Measurements from ENCODE around the gene CYP51A1.
"Not testable (repeated sequence)": the region's sequence is repeated elsewhere in the genome, so short reads cannot be mapped to it uniquely, and the experiment has no call there.

CYP51A1 gene

DNA sequence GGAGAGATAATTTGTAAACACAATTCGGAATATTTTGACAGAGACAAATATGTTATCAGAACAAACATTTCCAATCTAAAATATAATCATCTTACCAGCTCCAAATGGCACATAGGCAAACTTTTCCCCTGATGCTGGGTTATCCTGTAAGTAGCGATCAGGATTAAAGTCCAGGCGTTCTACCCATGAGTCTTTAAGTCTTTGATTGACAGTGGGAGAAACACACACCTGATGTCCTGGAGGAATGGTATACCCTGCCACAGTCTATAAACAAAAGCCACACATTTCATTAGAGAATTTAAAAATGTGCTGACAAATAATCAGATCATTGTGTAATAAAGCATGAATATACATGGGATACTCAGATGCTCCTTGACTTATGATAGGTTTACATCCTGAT, 17.3 kb downstream of the CYP51A1 start:
- H3K27ac ChIP-seq (ENCODE audit: low read length) = no peak overlapping the region
- H3K27me3 ChIP-seq (ENCODE audit: low read depth, low read length) = no peaks in the 10 kb centered on the region
- no peak overlapping the region for H3K4me2 ChIP-seq (ENCODE audit: low read length)
- no peak for TF ChIP-seq EZH2phosphoT487 (IDR thresholded peaks at IDR 0.05; ENCODE audit: low read depth)
- TF ChIP-seq, protein P1, sequence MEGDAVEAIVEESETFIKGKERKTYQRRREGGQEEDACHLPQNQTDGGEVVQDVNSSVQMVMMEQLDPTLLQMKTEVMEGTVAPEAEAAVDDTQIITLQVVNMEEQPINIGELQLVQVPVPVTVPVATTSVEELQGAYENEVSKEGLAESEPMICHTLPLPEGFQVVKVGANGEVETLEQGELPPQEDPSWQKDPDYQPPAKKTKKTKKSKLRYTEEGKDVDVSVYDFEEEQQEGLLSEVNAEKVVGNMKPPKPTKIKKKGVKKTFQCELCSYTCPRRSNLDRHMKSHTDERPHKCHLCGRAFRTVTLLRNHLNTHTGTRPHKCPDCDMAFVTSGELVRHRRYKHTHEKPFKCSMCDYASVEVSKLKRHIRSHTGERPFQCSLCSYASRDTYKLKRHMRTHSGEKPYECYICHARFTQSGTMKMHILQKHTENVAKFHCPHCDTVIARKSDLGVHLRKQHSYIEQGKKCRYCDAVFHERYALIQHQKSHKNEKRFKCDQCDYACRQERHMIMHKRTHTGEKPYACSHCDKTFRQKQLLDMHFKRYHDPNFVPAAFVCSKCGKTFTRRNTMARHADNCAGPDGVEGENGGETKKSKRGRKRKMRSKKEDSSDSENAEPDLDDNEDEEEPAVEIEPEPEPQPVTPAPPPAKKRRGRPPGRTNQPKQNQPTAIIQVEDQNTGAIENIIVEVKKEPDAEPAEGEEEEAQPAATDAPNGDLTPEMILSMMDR (IDR thresholded peaks at IDR 0.05; ENCODE audit: low read depth, low read length) = no peak
- peaks cover 62% of the 10 kb centered on the region for H4K20me1 ChIP-seq (ENCODE audit: insufficient read depth, low read length)
- H3K9me3 ChIP-seq (ENCODE audit: insufficient read depth, low read length) = no peaks in the 10 kb centered on the region
- no peak overlapping the region for H3K9ac ChIP-seq (ENCODE audit: low read length)
- peaks cover 74% of the 10 kb centered on the region for H3K79me2 ChIP-seq (ENCODE audit: low read length)
- no peaks in the 10 kb centered on the region for H3K4me1 ChIP-seq (ENCODE audit: low read length)
- no peak overlapping the region for H2AFZ ChIP-seq (ENCODE audit: low read depth, low read length)
- no peak overlapping the region for H3K4me3 ChIP-seq (ENCODE audit: low read length)
- H3K36me3 ChIP-seq (replicated peaks; ENCODE audit: low read depth, low read length) = peaks cover 76% of the 10 kb centered on the region

- no peak overlapping the region for H3K9ac ChIP-seq (ENCODE audit: low read length)
- peaks cover 54% of the 10 kb centered on the region for H4K20me1 ChIP-seq (ENCODE audit: insufficient read depth, low read length)
- H3K4me3 ChIP-seq (ENCODE audit: low read length) = no peak overlapping the region
- H3K4me2 ChIP-seq (ENCODE audit: low read length) = no peak overlapping the region
- H3K9me3 ChIP-seq (ENCODE audit: insufficient read depth, low read length) = no peaks in the 10 kb centered on the region
- TF ChIP-seq, protein P1 (IDR thresholded peaks at IDR 0.05; ENCODE audit: low read depth, low read length) = no peak
- no peak for TF ChIP-seq EZH2phosphoT487 (IDR thresholded peaks at IDR 0.05; ENCODE audit: low read depth)
- peaks cover 76% of the 10 kb centered on the region for H3K36me3 ChIP-seq (replicated peaks; ENCODE audit: low read depth, low read length)
- no peak overlapping the region for H2AFZ ChIP-seq (ENCODE audit: low read depth, low read length)
- no peak overlapping the region for H3K27ac ChIP-seq (ENCODE audit: low read length)
- H3K79me2 ChIP-seq (ENCODE audit: low read length) = peaks cover 63% of the 10 kb centered on the region
- no peaks in the 10 kb centered on the region for H3K4me1 ChIP-seq (ENCODE audit: low read length)
- no peaks in the 10 kb centered on the region for H3K27me3 ChIP-seq (ENCODE audit: low read depth, low read length)
These were observed 18.5 kb downstream of the CYP51A1 start for GRCh38 chr7:92115821-92116220.

- H3K79me2 ChIP-seq (ENCODE audit: low read length) = peaks cover 20% of the 10 kb centered on the region
- no peak overlapping the region for H3K27ac ChIP-seq (ENCODE audit: low read length)
- peaks cover 22% of the 10 kb centered on the region for H4K20me1 ChIP-seq (ENCODE audit: insufficient read depth, low read length)
- no peaks in the 10 kb centered on the region for H3K27me3 ChIP-seq (ENCODE audit: low read depth, low read length)
- no peaks in the 10 kb centered on the region for H3K9me3 ChIP-seq (ENCODE audit: insufficient read depth, low read length)
- H2AFZ ChIP-seq (ENCODE audit: low read depth, low read length) = no peak overlapping the region
- H3K4me1 ChIP-seq (ENCODE audit: low read length) = no peaks in the 10 kb centered on the region
- peaks cover 61% of the 10 kb centered on the region for H3K36me3 ChIP-seq (replicated peaks; ENCODE audit: low read depth, low read length)
- TF ChIP-seq EZH2phosphoT487 (IDR thresholded peaks at IDR 0.05; ENCODE audit: low read depth) = no peak
- TF ChIP-seq, protein P1 (IDR thresholded peaks at IDR 0.05; ENCODE audit: low read depth, low read length) = no peak
- no peak overlapping the region for H3K9ac ChIP-seq (ENCODE audit: low read length)
- H3K4me3 ChIP-seq (ENCODE audit: low read length) = no peak overlapping the region
- H3K4me2 ChIP-seq (ENCODE audit: low read length) = no peak overlapping the region
These were observed 23.4 kb downstream of the CYP51A1 start for GRCh38 chr7:92110857-92111256.

DNA sequence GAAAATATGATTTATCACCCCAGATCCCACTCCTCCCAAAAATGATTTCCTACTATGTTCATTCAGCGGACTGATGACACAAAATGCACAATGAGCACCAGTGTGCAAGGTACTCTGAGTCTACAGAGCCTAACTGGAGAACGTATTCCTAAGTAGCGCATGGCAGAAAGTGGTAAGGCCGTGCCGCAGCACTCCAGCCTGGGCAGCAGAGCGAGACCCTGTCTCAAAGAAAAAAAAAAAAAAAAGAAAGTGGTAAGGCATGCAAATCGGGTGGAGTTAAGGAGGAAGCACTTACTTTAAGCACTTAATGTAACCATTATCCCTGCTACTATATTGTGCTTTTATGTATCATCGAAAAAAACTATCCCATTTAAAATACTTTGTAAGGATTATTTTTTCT, 25.5 kb downstream of the CYP51A1 start:
- TF ChIP-seq, protein P1 (IDR thresholded peaks at IDR 0.05; ENCODE audit: low read depth, low read length) = no peak
- no peak for TF ChIP-seq EZH2phosphoT487 (IDR thresholded peaks at IDR 0.05; ENCODE audit: low read depth)
- Histone ChIP-seq H4K20me1 (ENCODE audit: insufficient read depth, low read length) (peaks cover 5% of the 10 kb centered on the region), H3K9ac (ENCODE audit: low read length) (no peak overlapping the region), H3K4me3 (ENCODE audit: low read length) (no peak overlapping the region), H3K4me1 (ENCODE audit: low read length) (no peaks in the 10 kb centered on the region), H3K27ac (ENCODE audit: low read length) (no peak overlapping the region), H3K4me2 (ENCODE audit: low read length) (no peak overlapping the region), H3K9me3 (ENCODE audit: insufficient read depth, low read length) (no peaks in the 10 kb centered on the region), H3K36me3 (replicated peaks; ENCODE audit: low read depth, low read length) (peaks cover 45% of the 10 kb centered on the region), H2AFZ (ENCODE audit: low read depth, low read length) (no peak overlapping the region), H3K27me3 (ENCODE audit: low read depth, low read length) (no peaks in the 10 kb centered on the region), H3K79me2 (ENCODE audit: low read length) (peaks cover under 1% of the 10 kb centered on the region; the same call in 1 of the 2 replicates)

- H3K27ac ChIP-seq (ENCODE audit: low read length); H3K79me2 ChIP-seq (ENCODE audit: low read length); H3K27me3 ChIP-seq (ENCODE audit: low read depth, low read length); H3K4me2 ChIP-seq (ENCODE audit: low read length); H3K9me3 ChIP-seq (ENCODE audit: insufficient read depth, low read length); H3K4me1 ChIP-seq (ENCODE audit: low read length); H4K20me1 ChIP-seq (ENCODE audit: insufficient read depth, low read length); H3K9ac ChIP-seq (ENCODE audit: low read length); H2AFZ ChIP-seq (ENCODE audit: low read depth, low read length); H3K4me3 ChIP-seq (ENCODE audit: low read length): not testable (repeated sequence)
- peaks cover 26% of the 10 kb centered on the region for H3K36me3 ChIP-seq (replicated peaks; ENCODE audit: low read depth, low read length)
These were observed 31.4 kb downstream of the CYP51A1 start for GRCh38 chr7:92102862-92103261.

All from OCI-LY3 (cell line).